Testis (tissue), 2 donors: ENCODE data around the gene RNF44.

ENCODE experiments used
- POLR2A ChIP-seq: fragments of 450-650 bp; IDR thresholded peaks from one replicate; pipeline ENCODE4 v1.6.1; 2017; ENCODE audit warnings: antibody characterized with exemption, mild to moderate bottlenecking, moderate library complexity
- TF ChIP-seq, protein P1 (sequence below), 3 experiments: fragments of 450-650 bp in 2 of 3; fragments of 200-600 bp in 1 of 3; sonication (generic) in 1 of 3; IDR thresholded peaks; one replicate each; pipeline ENCODE4 v1.5.1; 2016 to 2019; ENCODE audit warnings: antibody characterized with exemption in 3 of 3, mild to moderate bottlenecking in 2 of 3, moderate library complexity in 1 of 3

DNA sequence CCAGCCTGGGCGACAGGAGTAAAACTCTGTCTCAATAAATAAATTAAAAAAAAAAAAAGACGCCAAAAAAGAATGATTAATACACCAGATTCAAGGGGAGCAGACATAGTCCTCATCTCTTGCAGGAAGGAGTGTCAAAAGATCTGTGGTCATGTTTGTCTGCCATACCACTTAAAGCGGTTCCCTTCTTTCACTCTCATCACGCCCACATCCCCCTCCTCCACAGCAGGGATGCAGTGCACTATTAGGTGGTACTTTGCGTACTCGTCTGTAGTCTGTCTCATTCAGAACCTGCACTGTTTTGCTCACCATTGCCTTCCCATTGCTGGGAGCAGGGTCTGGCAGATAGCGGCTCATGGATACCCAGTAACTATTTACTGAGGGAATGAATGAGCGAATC is 23.2 kb upstream of the RNF44 start:
- TF ChIP-seq, protein P1, sequence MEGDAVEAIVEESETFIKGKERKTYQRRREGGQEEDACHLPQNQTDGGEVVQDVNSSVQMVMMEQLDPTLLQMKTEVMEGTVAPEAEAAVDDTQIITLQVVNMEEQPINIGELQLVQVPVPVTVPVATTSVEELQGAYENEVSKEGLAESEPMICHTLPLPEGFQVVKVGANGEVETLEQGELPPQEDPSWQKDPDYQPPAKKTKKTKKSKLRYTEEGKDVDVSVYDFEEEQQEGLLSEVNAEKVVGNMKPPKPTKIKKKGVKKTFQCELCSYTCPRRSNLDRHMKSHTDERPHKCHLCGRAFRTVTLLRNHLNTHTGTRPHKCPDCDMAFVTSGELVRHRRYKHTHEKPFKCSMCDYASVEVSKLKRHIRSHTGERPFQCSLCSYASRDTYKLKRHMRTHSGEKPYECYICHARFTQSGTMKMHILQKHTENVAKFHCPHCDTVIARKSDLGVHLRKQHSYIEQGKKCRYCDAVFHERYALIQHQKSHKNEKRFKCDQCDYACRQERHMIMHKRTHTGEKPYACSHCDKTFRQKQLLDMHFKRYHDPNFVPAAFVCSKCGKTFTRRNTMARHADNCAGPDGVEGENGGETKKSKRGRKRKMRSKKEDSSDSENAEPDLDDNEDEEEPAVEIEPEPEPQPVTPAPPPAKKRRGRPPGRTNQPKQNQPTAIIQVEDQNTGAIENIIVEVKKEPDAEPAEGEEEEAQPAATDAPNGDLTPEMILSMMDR (IDR thresholded peaks at IDR 0.05), result no peak
- TF ChIP-seq POLR2A, result no peak
